NCI-H510A (cell line): ENCODE measurements around the gene WNK2.

Source experiments
- DNase-seq: peaks from one replicate; lab custom pipeline; 2025; lab: John Stamatoyannopoulos, UW

The WNK2 gene

GRCh38 chr9:93185266-93186214 lies 1.6 kb downstream of the WNK2 start:
- no peak for DNase-seq

DNA sequence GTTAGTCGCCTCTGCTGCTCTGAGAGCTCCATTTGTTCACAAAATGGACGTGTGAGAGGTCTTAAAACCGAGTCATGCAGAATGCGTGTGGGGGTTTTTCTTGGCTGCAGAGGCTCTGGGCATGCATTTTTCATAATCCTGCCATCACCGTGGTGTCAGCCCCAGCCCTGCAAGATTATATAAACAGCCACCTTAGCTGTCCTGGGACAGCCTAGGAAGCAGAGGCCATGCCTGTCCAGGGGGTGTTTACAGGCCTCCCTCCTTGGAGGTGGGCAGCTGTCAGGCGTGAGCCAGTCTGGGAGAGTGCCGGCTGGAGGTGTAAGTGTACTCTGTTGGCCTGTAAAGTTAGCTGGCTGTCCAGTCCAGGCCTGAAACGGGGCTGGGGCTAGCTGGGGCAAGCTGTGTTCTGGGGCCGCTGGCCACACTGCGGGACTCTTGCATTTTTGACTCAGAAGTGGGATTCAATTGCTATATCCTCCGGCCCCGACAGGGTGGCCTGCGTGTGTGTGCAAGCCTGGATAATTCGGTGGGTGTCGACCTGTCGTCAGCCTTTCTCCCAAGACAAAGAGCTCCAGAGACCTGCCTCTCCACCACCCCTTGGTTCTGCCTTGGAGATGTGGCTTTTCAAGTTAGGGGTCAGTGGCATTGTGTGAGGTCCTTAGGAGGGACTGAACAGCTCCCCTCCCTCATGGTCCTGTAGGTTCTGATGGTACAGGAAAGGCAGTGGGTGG lies 2.4 kb downstream of the WNK2 start:
- DNase-seq, result no peak

- no peak for DNase-seq
Observed at GRCh38 chr9:93187047-93187446, 3.1 kb downstream of the WNK2 start.

DNA sequence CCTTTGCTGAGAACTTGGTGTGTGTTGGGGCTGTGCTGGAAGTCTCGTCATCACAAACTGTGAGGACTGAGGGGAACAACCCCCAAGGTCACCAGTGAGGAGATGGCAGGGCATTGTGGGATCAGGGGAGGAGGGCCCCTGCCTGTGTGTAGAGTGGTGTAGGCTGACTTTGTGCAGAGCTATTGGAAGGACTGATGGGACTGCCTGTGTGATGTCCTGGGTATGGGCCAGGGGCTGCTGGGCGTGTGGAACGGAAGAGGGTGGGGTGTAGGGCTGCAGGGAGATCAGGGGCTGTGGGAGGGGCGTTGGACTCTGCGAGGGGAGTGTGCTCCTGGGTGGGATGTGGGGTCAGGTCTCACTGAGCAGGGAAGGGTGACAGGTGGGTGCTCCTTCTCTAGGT lies 3.6 kb downstream of the WNK2 start:
- no peak for DNase-seq

DNA sequence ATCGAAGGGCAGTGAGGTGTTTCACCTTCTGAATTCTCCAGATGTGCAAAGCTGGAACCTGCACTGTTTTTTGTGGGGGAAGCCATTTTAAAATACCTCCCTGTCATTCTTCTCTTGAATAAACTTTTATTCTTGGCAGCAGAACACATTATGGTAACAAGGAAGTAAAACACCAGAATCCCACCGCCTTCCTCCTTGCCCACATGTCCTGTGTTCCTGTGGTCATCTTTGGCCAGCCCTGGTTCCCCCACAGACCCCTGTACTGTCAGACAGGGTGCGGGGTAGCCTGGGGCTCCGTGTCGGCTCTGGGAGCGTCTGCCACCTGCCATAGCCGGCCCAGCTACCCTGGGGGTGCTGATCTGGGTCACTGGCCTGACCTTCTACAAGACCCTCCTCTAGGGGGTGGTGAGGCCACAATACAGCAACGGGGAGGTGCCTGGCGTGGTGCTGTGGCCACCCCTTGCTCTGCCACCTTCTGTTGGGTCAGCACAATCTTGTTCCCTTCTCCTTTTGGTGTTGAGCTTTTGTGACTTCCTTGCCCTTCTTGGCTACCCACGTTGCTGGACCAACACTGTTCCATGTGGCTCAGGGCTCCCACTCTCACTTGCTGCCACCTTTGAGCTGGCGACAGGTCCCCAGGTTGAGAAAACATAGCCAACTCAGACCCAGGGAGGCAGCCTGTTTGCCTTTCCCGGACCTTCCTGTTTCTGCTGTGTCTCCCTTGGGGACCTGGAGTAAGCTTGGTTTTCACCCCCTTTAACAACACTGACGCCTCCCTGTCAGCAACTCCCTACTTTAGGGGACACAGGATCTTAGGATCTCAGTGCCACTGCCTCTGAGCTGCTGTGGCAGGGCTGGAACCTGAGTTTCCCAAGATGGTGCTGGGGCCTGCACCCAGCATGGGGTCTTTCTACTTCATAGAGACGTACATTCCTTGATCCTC lies 4.8 kb downstream of the WNK2 start:
- no peak for DNase-seq

DNA sequence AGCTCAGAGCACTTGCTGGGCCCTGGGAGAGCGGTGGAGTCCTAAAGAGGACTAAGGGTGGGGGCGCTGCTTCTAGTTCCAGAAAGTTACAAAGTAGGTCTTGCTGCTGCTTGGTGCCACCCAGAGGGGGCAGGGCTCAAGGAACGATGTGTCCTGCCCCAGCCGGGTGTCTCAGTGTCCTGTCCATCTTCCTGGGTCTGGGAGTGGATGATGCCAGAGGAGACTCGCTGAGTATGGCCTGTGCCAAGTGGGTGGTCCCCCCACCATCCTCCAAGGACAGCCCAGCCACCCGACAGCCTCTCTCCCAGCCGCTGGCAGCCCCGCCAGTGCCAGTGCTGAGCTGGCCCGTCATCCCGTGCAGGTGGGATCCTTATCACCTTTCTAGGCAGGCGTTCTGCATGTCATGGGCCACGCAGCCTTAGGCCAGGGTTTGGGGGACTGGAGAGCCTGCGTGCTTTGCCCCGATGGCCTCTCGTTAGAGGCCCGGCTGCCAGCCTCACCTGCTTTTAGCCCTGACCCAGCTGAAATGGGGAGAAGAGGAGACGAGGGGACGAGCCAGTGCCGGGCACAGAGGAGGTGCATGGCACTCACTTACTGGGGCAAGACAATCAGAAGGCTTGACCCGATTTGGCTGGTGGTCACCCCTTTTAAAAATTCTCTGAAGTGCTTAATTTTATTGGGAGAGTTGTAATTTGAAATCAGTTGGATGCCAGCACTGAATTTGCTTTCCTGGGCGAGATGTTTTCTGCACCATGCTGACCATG lies 5.6 kb downstream of the WNK2 start:
- DNase-seq, result no peak

- DNase-seq, result no peak
Observed at GRCh38 chr9:93190133-93190525, 6.2 kb downstream of the WNK2 start.

GRCh38 chr9:93190656-93191353 lies 6.9 kb downstream of the WNK2 start:
- DNase-seq, result no peak

- no peak for DNase-seq
Observed at GRCh38 chr9:93191354-93191660, 7.4 kb downstream of the WNK2 start.

GRCh38 chr9:93192721-93193387 lies 8.9 kb downstream of the WNK2 start:
- DNase-seq, result no peak

DNA sequence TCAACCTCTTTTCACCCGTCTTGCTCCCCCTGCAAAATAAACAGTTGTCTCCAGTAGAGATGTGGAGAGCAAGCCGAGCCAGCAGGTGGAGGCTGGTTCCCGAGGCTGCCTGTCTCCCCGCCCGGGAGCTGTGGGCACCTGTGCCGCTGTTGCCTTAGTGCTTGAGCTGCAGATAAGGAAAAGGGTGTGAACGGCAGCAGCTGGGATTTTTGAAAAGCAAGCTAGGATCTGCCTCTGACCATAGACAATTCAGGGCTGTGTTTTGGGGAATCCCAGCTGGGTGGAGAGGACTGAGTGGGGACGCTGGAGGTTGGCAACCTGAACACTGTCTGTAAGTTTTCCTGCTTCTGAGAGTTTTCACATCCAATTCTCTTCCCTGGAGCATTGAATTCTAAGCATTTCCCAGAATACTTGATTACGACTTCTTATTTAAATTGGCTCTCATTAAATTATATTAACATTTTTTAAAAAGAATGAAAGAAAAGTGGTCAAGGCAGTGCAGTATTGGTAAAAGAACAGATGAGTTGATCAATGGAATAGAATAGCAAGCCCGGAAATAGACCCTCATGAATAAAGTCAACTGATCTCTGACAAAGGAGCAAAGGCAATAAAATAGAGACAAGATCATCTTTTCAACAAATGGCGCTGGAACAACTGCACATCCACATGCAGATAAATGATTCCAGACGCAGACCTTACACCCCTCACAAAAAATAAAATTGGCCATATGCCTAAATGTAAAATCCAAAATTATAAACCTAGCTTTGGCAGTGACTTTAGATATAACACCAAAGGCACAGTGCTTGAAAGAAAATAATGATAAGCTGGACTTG lies 9.7 kb downstream of the WNK2 start:
- peak; percentile 56 for DNase-seq

- DNase-seq, result no peak
Observed at GRCh38 chr9:93194221-93194625, 10.3 kb downstream of the WNK2 start.

DNA sequence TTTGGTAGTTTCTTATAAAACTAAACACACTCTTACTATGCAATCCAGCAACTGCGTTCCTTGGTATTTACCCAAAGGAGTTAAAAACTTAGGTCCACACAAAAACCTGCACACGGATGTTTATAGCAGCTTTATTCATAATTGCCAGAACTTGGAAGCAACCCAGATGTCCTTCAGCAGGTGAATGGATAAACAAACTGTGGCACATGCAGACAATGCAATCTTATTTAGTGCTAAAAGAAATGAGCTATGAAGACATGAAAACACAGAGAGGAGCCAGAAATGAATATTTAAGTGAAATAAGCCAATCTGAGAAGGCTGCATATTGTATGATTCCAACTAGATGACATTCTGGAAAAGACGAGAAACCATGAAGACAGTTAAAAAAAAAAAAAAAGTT lies 10.7 kb downstream of the WNK2 start:
- DNase-seq, result no peak

GRCh38 chr9:93196096-93197055 lies 12.4 kb downstream of the WNK2 start:
- DNase-seq, result no peak

DNA sequence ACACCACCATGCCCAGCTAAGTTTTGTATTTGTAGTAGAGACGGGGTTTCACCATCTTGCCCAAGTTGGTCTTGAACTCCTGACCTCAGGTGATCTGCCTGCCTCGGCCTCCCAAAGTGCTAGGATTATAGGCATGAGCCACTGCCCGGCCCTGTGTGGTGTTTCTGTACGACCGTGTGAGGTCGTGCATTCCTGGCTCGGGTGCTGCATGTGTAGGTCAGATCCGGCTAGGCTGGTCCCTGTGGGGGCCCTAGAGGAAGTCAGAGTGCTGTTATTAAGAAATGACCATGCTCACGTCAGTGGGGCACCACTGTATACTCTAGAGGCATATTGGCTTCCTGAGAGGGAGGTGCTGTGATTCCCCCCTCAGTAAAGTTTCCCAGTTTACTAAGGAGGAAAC lies 13.7 kb downstream of the WNK2 start:
- no peak for DNase-seq

- no peak for DNase-seq
Observed at GRCh38 chr9:93198117-93198837, 14.3 kb downstream of the WNK2 start.

DNA sequence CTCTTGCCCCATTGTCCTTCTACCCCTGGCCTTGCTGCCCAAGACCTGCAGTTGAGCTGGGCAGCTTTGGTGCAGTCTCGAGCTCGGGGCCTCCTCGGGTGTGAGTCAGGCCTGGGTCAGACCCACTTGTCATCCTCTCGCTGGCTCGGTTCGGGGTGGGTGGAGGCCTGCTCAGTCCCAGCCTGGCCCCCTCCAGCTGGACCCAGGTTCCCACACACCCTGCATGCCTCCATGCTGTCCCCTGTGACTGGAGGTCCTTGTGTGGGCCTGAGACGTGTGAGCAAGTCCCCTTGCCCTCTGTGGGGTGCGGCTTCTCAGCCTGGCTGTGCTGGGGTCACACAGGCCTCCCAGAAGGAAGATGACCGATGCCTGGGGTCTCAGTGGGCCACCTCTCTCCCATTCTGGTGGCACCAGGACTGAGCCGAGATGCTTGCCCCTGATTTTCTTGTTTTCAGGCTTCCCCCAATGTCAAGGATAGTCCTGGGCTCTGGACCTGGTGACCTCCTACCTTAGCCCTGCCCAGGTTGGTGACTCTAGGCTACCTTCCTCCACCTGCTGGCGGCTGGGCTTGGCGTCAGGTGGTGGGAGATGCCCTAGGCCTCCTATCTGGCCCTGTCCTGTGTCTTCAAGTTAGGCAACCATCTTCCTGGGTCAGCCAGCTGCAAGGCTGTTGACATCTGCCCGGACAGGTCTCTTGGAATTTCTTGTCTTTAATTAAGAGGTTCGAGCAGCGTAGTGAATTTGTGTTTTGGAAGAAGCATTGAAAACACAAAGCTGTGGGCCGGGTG lies 15.1 kb downstream of the WNK2 start:
- no peak for DNase-seq
